ENCODE data around the gene RAPGEF4.

- TF ChIP-seq, protein P1, sequence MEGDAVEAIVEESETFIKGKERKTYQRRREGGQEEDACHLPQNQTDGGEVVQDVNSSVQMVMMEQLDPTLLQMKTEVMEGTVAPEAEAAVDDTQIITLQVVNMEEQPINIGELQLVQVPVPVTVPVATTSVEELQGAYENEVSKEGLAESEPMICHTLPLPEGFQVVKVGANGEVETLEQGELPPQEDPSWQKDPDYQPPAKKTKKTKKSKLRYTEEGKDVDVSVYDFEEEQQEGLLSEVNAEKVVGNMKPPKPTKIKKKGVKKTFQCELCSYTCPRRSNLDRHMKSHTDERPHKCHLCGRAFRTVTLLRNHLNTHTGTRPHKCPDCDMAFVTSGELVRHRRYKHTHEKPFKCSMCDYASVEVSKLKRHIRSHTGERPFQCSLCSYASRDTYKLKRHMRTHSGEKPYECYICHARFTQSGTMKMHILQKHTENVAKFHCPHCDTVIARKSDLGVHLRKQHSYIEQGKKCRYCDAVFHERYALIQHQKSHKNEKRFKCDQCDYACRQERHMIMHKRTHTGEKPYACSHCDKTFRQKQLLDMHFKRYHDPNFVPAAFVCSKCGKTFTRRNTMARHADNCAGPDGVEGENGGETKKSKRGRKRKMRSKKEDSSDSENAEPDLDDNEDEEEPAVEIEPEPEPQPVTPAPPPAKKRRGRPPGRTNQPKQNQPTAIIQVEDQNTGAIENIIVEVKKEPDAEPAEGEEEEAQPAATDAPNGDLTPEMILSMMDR (IDR thresholded peaks at IDR 0.05): no peak
- TF ChIP-seq POLR2AphosphoS5 (IDR thresholded peaks at IDR 0.05): no peak
Measured at GRCh38 chr2:172951554-172951953, 215.9 kb downstream of the RAPGEF4 start.

Data from sigmoid colon (tissue), 4 donors.